SH-SY5Y (cell line): Measurements from ENCODE around the gene PDCD2L.

Experiments used
- GATA2 ChIP-seq: IDR thresholded peaks from 2 replicates; pipeline ENCODE4 v1.6.1; 2011; ENCODE audit warnings: mild to moderate bottlenecking, low read depth, low read length
- GATA3 ChIP-seq: IDR thresholded peaks from 2 replicates; pipeline ENCODE4 v1.6.1; 2011; ENCODE audit warnings: low read depth, mild to moderate bottlenecking, low read length, moderate library complexity

Gene PDCD2L

DNA sequence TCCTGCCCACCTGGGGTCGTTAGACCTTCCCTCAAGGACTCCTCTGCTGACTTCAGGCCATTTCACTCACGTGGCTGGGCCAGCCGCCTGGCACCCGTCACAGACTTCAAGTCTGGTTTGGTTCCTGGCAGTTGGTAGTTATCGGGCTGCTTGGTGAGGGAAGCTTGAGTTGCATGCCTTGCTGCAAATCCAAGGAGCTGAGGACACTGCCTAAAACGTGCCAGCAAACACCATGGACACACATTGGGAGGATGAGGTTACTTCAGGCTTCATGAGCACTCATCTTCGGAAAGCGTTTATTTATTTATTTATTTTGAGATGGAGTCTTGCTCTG, 36.6 kb upstream of the PDCD2L start:
- TF ChIP-seq GATA2 (no peak), GATA3 (no peak)

DNA sequence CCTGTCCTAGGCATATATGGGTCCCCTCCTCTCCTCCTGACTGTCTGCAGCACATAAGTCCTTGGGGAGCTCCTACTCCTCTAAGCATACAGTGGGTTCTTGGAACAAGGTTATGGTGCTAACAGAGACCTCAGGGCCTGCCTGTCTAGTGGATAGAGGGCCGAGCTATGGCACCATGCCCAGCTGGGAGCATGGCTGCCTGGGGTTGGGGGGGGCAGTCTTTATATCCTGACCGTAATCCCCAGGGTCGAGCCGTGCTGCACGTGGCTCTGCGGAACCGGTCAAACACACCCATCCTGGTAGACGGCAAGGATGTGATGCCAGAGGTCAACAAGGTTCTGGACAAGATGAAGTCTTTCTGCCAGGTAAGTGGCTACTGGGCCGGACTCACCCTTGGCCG, 35.9 kb upstream of the PDCD2L start:
- no peak for TF ChIP-seq GATA2
- TF ChIP-seq GATA3: no peak

DNA sequence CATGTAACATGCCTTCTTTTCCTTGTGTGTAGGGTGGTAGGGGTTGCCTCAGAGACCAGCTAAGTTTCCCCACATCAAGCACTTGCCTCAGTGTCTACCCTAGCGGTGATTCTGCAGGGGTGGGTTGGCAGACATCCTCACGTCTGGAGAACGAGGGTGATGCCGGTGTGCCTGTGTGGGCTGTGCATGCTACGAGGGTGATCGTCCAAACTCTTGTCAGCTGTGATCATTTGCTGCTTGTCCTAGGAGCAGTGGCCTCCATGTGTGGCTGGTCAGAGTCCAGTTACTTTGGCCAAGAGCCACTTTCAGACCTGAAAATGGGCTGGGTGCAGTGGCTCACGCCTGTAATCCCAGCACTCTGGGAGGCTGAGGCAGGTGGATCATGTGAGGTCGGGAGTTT, 34.1 kb upstream of the PDCD2L start:
- no peak for TF ChIP-seq GATA2
- no peak for TF ChIP-seq GATA3

DNA sequence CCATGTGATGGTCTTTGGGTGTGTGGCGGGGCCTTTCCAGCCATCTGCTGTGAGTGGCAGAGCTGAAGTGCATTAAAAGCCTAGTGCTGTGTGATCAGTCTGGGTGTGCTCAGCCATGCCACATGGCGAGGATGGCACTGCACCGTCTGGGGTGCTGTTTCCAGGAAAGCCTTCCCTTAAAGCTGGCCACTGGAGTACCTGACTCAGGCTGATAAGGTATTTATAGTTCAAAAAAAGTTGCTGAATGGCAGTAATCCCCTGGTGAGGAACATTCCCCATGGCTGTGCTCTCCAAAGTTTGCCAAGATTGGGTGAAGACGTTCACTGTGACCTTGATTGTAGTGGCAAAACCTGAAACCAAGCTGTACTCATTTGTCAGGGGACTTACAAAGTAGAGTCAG, 33.2 kb upstream of the PDCD2L start:
- TF ChIP-seq GATA2 (no peak), GATA3 (no peak)

DNA sequence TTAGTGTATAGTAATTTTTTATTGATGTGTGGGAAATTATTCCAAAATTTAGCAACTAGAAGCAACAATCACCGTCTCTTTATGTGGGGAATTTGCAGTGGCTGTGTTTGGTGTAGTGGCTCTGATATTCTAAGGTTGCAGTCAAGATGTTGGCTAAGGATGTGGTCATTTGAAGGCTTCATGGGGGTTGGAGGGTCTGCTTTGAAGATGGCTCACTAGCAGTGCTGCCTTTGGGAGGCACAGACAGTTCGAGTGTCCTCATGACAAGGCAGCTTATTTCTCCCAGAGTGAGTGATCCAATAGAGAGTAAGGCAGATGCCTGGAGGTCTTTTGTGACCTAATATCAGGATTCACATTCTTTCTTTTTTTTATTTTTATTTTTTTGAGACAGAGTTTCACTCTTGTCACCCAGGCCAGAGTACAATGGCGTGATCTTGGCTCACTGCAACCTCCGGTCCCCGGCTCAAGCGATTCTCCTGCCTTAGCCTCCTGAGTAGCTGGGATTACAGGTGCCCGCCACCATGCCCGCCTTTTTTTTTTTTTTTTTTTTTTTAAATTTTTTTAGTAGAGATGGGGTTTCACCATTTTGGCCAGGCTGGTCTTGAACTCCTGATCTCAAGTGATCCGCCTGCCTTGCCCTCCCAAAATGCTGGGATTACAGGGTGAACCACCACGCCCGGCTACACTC, 30.5 kb upstream of the PDCD2L start:
- no peak for TF ChIP-seq GATA2

DNA sequence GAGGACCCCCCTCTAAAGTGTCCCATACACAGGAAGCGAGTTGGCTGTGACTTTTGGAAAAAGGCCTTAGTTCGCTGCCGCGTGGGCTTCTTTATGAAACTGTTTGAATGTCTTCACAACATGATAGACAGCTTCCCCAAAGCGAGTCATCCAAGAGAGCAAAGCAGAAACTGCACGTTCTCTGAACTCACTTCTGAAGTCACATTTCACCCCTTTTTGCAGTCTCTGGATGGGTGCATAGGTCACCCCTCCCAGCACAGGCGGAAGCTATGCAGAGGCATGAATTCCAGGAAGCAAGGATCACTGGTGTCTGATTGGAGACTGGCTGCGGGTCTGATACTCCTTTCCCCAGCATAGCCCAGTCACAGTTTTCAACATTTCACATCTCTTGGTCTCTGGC, 28.6 kb upstream of the PDCD2L start:
- TF ChIP-seq GATA2 (no peak), GATA3 (no peak)

DNA sequence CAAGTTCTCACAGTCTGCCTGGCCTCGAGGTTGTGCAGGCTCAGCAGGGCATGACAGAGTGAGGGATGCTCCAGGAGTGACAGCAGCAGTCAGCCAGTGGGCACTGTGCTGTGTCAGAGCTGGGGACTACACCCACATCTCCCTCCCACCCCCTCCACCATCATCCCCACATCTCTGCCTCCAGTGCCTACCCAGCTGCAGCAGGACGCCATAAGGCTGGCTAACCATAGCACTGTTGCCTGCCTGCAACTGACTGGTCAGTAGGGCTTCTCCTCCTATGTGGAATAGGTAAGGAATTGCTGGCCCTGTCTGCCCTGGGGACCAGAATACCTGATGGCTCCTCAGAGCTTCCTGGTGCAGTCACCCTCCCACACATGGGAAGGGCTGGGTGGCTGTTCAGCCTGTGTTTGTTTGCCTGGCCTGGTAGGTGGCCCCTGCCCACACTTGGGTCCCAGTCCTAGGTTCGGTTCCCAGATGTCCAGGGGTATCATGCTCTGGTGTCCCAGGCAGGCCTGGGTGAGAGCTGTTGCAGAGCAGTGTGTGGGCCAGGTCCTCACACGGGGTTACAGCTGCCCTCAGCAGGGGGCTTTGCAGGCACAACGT, 23.5 kb upstream of the PDCD2L start:
- TF ChIP-seq GATA2 (no peak), GATA3 (no peak)

DNA sequence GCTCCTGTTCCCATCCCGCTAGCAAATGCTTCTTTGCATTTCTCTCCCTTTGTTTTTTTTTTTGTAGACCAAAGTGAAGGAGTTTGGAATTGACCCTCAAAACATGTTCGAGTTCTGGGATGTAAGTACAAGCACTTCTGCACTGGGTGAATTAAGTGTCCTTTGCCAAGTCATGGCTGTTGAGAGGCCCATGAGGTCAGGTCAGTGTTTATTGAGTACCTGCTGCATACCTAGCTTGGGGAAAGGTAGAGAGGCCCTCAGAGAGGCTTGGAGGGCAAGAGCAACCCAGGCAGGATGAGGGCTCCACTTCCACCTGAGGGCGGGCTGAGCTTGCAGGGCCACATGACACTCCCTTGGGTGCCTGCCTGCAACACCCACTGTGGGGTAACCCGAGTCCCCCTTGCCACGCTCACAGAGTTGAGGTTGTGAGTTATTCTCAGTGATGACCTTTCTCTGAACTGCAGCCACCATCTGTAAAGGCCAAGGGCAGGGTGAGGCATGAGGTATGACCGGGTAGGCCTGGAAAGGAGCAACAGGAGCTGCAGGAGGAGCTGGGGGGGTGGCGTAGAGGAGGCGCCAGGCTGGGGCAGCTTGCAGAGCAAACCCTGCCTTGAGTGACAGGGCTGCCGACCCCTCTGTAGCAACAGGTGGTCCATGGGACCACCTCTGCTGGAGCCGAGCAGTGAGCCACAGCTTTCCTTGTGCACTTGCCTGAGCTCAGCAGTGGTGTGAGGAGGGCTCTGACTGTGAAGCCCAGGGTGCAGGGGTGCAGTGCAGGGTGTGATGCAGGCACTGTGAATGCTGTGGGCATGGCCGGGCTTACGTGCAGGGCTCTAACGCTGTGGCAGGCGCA, 22.6 kb upstream of the PDCD2L start:
- TF ChIP-seq GATA2 (no peak), GATA3 (no peak)

DNA sequence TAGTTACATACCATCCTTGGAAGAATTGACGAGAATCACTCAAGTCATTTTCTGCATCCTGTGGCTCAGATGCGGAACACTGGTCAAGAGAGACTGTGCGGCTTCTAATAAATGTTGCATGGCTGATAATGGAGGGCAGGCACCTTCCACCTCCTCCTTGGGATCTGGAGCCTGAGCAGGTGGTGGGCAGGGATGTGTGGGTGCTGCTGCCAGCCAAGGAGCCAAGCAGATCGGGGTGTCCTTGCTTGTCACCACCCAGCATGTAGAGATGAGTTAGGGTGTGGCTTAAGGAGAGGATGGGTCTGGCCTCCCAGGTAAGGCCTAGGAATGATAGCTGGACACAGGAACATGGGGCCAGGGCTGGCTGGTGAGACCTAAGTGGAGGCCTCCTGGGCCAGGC, 21.7 kb upstream of the PDCD2L start:
- TF ChIP-seq GATA2 (no peak), GATA3 (no peak)

DNA sequence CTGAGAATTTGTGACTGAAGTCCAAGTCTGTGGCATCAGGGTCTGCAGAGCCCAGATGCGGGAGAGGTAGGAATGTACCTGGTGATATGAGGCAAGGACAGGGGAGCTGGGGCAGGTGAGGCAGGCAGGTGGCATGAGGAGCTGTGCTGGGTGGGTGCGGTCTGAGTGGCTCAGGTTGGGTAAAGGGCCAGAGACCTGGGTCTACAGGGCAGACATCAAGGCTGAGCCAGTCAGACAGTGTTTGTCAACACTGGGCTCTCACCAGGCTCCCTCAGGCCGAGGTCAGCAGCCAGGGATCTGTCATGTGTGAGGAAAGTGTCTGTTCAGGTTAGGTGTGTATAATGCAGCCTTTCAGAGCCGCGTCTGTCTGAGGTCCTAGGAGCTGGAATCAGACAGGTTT, 20.6 kb upstream of the PDCD2L start:
- TF ChIP-seq GATA2 (no peak), GATA3 (no peak)

DNA sequence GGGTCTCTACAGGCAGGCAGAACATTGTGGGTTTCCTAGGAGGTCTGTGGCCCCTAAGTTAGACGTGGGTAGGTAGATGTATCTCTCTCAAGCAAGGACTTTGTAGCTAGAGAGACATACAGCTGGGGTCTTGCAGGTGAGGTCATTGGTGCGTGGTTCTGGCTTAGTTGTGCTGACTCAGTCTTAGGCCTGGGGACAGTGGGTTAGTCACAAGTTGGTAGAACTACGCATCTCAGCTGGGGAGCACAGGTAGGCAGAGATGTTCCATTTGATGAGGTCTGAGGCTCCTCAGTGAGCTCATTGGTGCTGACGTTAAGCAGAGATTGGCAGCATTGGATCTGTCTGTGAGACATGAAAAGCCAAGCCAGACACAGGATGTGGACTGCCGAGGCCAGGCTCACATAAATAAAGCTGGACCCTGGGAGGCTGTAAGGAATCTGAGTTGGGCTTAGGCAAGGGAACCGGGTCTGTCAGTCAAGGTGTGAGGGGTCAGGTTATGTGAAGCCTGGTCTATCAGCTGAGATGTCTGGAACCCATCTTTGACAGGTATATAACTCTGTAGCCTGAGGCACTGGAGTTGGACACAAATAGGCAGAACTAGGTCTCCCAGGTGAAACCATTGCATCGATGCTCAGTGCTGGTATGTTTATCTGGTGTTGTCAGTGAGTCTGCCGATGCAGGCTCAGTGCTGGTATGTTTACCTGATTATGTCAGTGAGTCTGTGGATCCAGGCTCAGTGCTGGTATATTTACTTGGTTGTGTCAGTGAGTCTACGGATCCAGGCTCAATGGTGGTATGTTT, 17.4 kb upstream of the PDCD2L start:
- TF ChIP-seq GATA3 (no peak), GATA2 (no peak)

DNA sequence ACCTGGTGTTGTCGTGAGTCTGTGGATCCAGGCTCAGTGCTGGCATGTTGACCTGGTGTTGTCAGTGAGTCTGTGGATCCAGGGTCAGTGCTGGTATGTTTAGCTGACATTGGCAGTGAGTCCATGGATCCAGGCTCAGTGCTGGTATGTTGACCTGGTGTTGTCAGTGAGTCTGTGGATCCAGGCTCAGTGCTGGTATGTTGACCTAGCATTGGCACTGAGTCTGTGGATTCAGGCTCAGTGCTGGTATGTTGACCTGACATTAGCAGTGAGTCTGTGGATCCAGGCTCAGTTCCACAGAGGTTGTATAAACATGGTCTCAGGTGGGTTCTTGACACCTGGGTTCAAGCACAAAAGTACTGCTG, 16.8 kb upstream of the PDCD2L start:
- no peak for TF ChIP-seq GATA3
- TF ChIP-seq GATA2: no peak

DNA sequence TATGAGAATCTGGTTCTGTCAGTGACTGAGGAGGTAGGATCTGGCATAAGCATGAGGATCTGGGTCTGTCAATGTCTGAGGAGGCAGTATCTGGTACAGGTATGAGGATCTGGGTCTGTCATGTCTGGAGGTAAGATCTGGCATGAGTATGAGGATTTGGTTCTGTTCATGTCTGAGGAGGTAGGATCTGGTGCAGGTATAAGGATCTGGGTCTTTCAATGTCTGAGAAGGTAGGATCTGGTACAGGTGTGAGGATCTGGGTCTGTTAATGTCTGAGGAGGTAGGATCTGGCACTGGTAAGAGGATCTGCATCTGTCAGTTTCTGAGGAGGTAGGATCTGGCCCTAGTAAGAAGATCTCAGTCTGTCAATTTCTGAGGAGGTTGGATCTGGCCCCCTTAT, 12.4 kb upstream of the PDCD2L start:
- no peak for TF ChIP-seq GATA3
- TF ChIP-seq GATA2: no peak

DNA sequence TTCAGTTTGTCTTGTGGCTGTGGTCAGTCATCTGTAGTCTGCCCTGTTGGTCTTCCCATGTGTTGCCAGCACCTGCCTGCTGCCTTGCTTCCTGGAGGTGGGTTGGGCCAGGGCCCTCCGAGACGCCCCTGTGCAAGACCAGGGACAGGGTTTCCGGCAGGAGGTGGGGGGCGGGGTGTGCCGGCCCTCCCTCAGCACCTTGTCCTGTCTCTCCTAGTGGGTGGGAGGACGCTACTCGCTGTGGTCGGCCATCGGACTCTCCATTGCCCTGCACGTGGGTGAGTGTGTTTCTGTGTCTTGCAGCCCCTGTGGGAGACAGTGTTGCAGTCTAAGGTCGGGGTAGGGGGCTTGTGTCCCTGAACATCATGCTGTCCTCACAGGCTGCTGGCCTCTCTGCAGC, 11.2 kb upstream of the PDCD2L start:
- TF ChIP-seq GATA3 (no peak), GATA2 (no peak)
